HAP-1 (cell line): ENCODE data around the gene ZNF202.
"Not testable (repeated sequence)": the region's sequence is repeated elsewhere in the genome, so short reads cannot be mapped to it uniquely, and the experiment has no call there.

Experiments
- DNase-seq, 2 experiments: peaks; one replicate each; pipeline ENCODE4 v3.0.0-alpha.2; 2016 to 2020; ENCODE audit warnings: low spot score in 2 of 2
- H3K27me3 ChIP-seq: fragments of 250-450 bp; sonication (Bioruptor Pico); 2 replicates; pipeline ENCODE4 v1.5.1; 2020; ENCODE audit warnings: low read depth, mild to moderate bottlenecking, moderate library complexity
- H3K36me3 ChIP-seq: fragments of 250-450 bp; sonication (Bioruptor Pico); replicated peaks from 2 replicates; pipeline ENCODE4 v1.5.1; 2020; ENCODE audit warnings: mild to moderate bottlenecking
- H3K4me1 ChIP-seq: fragments of 250-450 bp; sonication (Bioruptor Pico); 2 replicates; pipeline ENCODE4 v1.5.1; 2020; ENCODE audit warnings: mild to moderate bottlenecking
- H3K4me3 ChIP-seq: fragments of 250-450 bp; sonication (Bioruptor Pico); 2 replicates; pipeline ENCODE4 v1.5.1; 2020; ENCODE audit warnings: mild to moderate bottlenecking, moderate library complexity
- H3K9me3 ChIP-seq: fragments of 250-450 bp; sonication (Bioruptor Pico); 2 replicates; pipeline ENCODE4 v1.5.1; 2020; ENCODE audit warnings: mild to moderate bottlenecking, moderate library complexity
- in situ Hi-C: fragments of 300-500 bp; cut with MboI; formaldehyde crosslinking; loops from 3 replicates; pipeline ENCODE4 v1.14.3; 2020; ENCODE audit warnings: low sequenced_read_pairs, inconsistent platforms, mixed read lengths

The ZNF202 gene

GRCh38 chr11:123718469-123718868, 23.0 kb downstream of the ZNF202 start:
- no peak overlapping the region for H3K4me3 ChIP-seq
- in situ Hi-C loops = no loop called here
- peaks cover 9% of the 10 kb centered on the region; the same call in 1 of the 2 replicates for H3K27me3 ChIP-seq
- no peaks in the 10 kb centered on the region for H3K36me3 ChIP-seq
- no peaks in the 10 kb centered on the region for H3K9me3 ChIP-seq
- no peaks in the 10 kb centered on the region for H3K4me1 ChIP-seq
- DNase-seq = no peak

GRCh38 chr11:123718063-123718462, 23.4 kb downstream of the ZNF202 start:
- no peaks in the 10 kb centered on the region for H3K4me1 ChIP-seq
- DNase-seq = no peak
- no peak overlapping the region for H3K4me3 ChIP-seq
- peaks cover 10% of the 10 kb centered on the region; the same call in 1 of the 2 replicates for H3K27me3 ChIP-seq
- in situ Hi-C loops = no loop called here
- H3K36me3 ChIP-seq = no peaks in the 10 kb centered on the region
- no peaks in the 10 kb centered on the region for H3K9me3 ChIP-seq

- H3K4me1 ChIP-seq, H3K4me3 ChIP-seq, H3K9me3 ChIP-seq, in situ Hi-C loops, DNase-seq, H3K36me3 ChIP-seq: not testable (repeated sequence)
- peaks cover 10% of the 10 kb centered on the region; the same call in 1 of the 2 replicates for H3K27me3 ChIP-seq
Measured at GRCh38 chr11:123712627-123713026, 28.8 kb downstream of the ZNF202 start.

GRCh38 chr11:123707606-123708205, 33.8 kb downstream of the ZNF202 start:
- no peaks in the 10 kb centered on the region for H3K9me3 ChIP-seq
- H3K4me3 ChIP-seq = no peak overlapping the region
- in situ Hi-C loops = loop anchor here (10.0 kb wide), 1 partner anchor 63 kb away; no protein-coding TSS in a partner anchor
- peak; percentile 61 to 75 for DNase-seq
- H3K27me3 ChIP-seq = no peaks in the 10 kb centered on the region
- no peaks in the 10 kb centered on the region for H3K36me3 ChIP-seq
- H3K4me1 ChIP-seq = 0 out of 2 replicates have a peak, but pooled peaks cover 2% of the 10 kb centered on the region

- DNase-seq = no peak
- 0 out of 2 replicates have a peak, but pooled peaks cover 2% of the 10 kb centered on the region for H3K4me1 ChIP-seq
- in situ Hi-C loops = loop anchor here (10.0 kb wide), 1 partner anchor 62 kb away; no protein-coding TSS in a partner anchor
Measured at GRCh38 chr11:123707206-123707605, 34.3 kb downstream of the ZNF202 start.

GRCh38 chr11:123704341-123704740, 37.1 kb downstream of the ZNF202 start:
- no peaks in the 10 kb centered on the region for H3K4me1 ChIP-seq
- no peaks in the 10 kb centered on the region for H3K27me3 ChIP-seq
- H3K4me3 ChIP-seq = no peak overlapping the region
- H3K9me3 ChIP-seq = no peaks in the 10 kb centered on the region
- no peaks in the 10 kb centered on the region for H3K36me3 ChIP-seq
- in situ Hi-C loops = loop anchor here (10.0 kb wide), 1 partner anchor 60 kb away; no protein-coding TSS in a partner anchor
- DNase-seq = no peak

More at GRCh38 chr11:123707206-123707605, 34.3 kb downstream of the ZNF202 start:
- no peaks in the 10 kb centered on the region for H3K27me3 ChIP-seq
- no peaks in the 10 kb centered on the region for H3K36me3 ChIP-seq
- no peak overlapping the region for H3K4me3 ChIP-seq
- H3K9me3 ChIP-seq = no peaks in the 10 kb centered on the region

- H3K4me1 ChIP-seq = no peaks in the 10 kb centered on the region
- DNase-seq = no peak
- in situ Hi-C loops = loop anchor here (10.0 kb wide), 1 partner anchor 58 kb away; no protein-coding TSS in a partner anchor
Measured at GRCh38 chr11:123702696-123703095, 38.8 kb downstream of the ZNF202 start.

GRCh38 chr11:123702139-123702538, 39.3 kb downstream of the ZNF202 start:
- DNase-seq = no peak
- Histone ChIP-seq H3K9me3 (no peaks in the 10 kb centered on the region), H3K27me3 (no peaks in the 10 kb centered on the region), H3K4me1 (no peaks in the 10 kb centered on the region), H3K4me3 (no peak overlapping the region), H3K36me3 (no peaks in the 10 kb centered on the region)
- in situ Hi-C loops = loop anchor here (10.0 kb wide), 1 partner anchor 57 kb away; no protein-coding TSS in a partner anchor

More at GRCh38 chr11:123702696-123703095, 38.8 kb downstream of the ZNF202 start:
- no peaks in the 10 kb centered on the region for H3K36me3 ChIP-seq
- H3K9me3 ChIP-seq = no peaks in the 10 kb centered on the region
- H3K27me3 ChIP-seq = no peaks in the 10 kb centered on the region
- H3K4me3 ChIP-seq = no peak overlapping the region

GRCh38 chr11:123700772-123701171, 40.7 kb downstream of the ZNF202 start:
- in situ Hi-C loops = loop anchor here (10.0 kb wide), 1 partner anchor 56 kb away; no protein-coding TSS in a partner anchor
- Histone ChIP-seq H3K9me3 (no peaks in the 10 kb centered on the region), H3K4me3 (no peak overlapping the region), H3K27me3 (no peaks in the 10 kb centered on the region), H3K36me3 (no peaks in the 10 kb centered on the region), H3K4me1 (no peaks in the 10 kb centered on the region)
- no peak for DNase-seq

GRCh38 chr11:123698546-123699127, 42.8 kb downstream of the ZNF202 start:
- no peak overlapping the region for H3K4me3 ChIP-seq
- no peaks in the 10 kb centered on the region for H3K4me1 ChIP-seq
- peaks cover under 1% of the 10 kb centered on the region; the same call in 1 of the 2 replicates for H3K27me3 ChIP-seq
- no peaks in the 10 kb centered on the region for H3K9me3 ChIP-seq
- in situ Hi-C loops = no loop called here
- no peaks in the 10 kb centered on the region for H3K36me3 ChIP-seq
- DNase-seq = no peak

- in situ Hi-C loops = no loop called here
- H3K36me3 ChIP-seq = no peaks in the 10 kb centered on the region
- no peaks in the 10 kb centered on the region for H3K4me1 ChIP-seq
- H3K9me3 ChIP-seq = no peaks in the 10 kb centered on the region
- peaks cover 8% of the 10 kb centered on the region for H3K27me3 ChIP-seq
- DNase-seq = no peak
- H3K4me3 ChIP-seq = no peak overlapping the region
Measured at GRCh38 chr11:123696183-123696582, 45.3 kb downstream of the ZNF202 start.

- in situ Hi-C loops = no loop called here
Measured at GRCh38 chr11:123695231-123695630, 46.2 kb downstream of the ZNF202 start.

GRCh38 chr11:123694551-123694950, 46.9 kb downstream of the ZNF202 start:
- H3K4me3 ChIP-seq = no peak overlapping the region
- no peak for DNase-seq
- in situ Hi-C loops = no loop called here
- H3K4me1 ChIP-seq = no peaks in the 10 kb centered on the region
- H3K36me3 ChIP-seq = no peaks in the 10 kb centered on the region
- H3K27me3 ChIP-seq = peaks cover 8% of the 10 kb centered on the region
- H3K9me3 ChIP-seq = no peaks in the 10 kb centered on the region

More at GRCh38 chr11:123695231-123695630, 46.2 kb downstream of the ZNF202 start:
- no peak for DNase-seq
- Histone ChIP-seq H3K4me1 (no peaks in the 10 kb centered on the region), H3K36me3 (no peaks in the 10 kb centered on the region), H3K4me3 (no peak overlapping the region), H3K9me3 (no peaks in the 10 kb centered on the region), H3K27me3 (peaks cover 8% of the 10 kb centered on the region)

GRCh38 chr11:123692961-123693360, 48.5 kb downstream of the ZNF202 start:
- in situ Hi-C loops = no loop called here
- DNase-seq = no peak
- Histone ChIP-seq H3K4me3 (no peak overlapping the region), H3K36me3 (no peaks in the 10 kb centered on the region), H3K9me3 (no peaks in the 10 kb centered on the region), H3K27me3 (peaks cover 8% of the 10 kb centered on the region), H3K4me1 (no peaks in the 10 kb centered on the region)
